Chondrocyte (in vitro differentiated cells): ENCODE results near the gene ASB16. TPM values are rescaled to one million over a fixed set of nuclear protein-coding genes. Genes with fewer than 3 reads are reported as not detected.

ENCODE experiments used
- DNase-seq: peaks from one replicate; pipeline ENCODE4 v3.0.0; 2021; ENCODE audit warnings: mixed read lengths, low spot score
- H3K27ac Mint-ChIP-seq: one replicate; pipeline ENCODE4 v1.8.0; 2021; ENCODE audit warnings: mild to moderate bottlenecking, moderate library complexity, mixed read lengths; ENCODE audit not compliant: unreplicated experiment
- H3K27me3 Mint-ChIP-seq: 2 replicates; pipeline ENCODE4 v1.8.0; 2021; ENCODE audit warnings: low read depth, mixed read lengths
- H3K36me3 Mint-ChIP-seq: 2 replicates; pipeline ENCODE4 v1.8.0; 2021; ENCODE audit warnings: low read depth, mixed read lengths
- H3K4me1 Mint-ChIP-seq: 2 replicates; pipeline ENCODE4 v1.8.0; 2021; ENCODE audit warnings: low read depth, mild to moderate bottlenecking, mixed read lengths
- H3K4me3 Mint-ChIP-seq: one replicate; pipeline ENCODE4 v1.8.0; 2021; ENCODE audit warnings: mild to moderate bottlenecking, moderate library complexity, mixed read lengths; ENCODE audit not compliant: unreplicated experiment
- H3K9me3 Mint-ChIP-seq: 2 replicates; pipeline ENCODE4 v1.8.0; 2021; ENCODE audit warnings: low read depth, mixed read lengths
- CTCF ChIP-seq: fragments of 200-600 bp; sonication (generic); IDR thresholded peaks from 2 replicates; pipeline ENCODE4 v1.5.0; 2021; ENCODE audit warnings: antibody characterized with exemption, mild to moderate bottlenecking, moderate library complexity
- long read RNA-seq: library from polyadenylated mRNA; stranded (forward); transcript quantifications from one replicate; pipeline ENCODE4 v2.0.0, GENCODE V29; 2021
- total RNA-seq: library from RNA; stranded (reverse); gene quantifications from 3 replicates; pipeline ENCODE4 v1.2.1, GENCODE V29; 2021

Gene ASB16
- total RNA-seq, result not detected in 3 replicates
- long read RNA-seq, partial matches to known transcripts, result 0 of 1 reads
- long read RNA-seq, other reads (novel, unspliced or antisense), result 1 of 1 reads

GRCh38 chr17:44170499-44171201 is at the start of gene ASB16:
Gene ASB16, plus strand, starts transcription at chr17:44170704. Its CDS starts 86 bp downstream, at chr17:44170790.
- no peak for DNase-seq
- no peak within 1 kb of the TSS for H3K4me3 Mint-ChIP-seq
- peak within 1 kb of the TSS; percentile 12 for H3K27ac Mint-ChIP-seq
- H3K27me3 Mint-ChIP-seq, result no peaks in the 10 kb centered on the region
- peaks cover 16% of the 10 kb centered on the region for H3K4me1 Mint-ChIP-seq
- no peak for TF ChIP-seq CTCF
- H3K9me3 Mint-ChIP-seq, result no peaks in the 10 kb centered on the region
- H3K36me3 Mint-ChIP-seq, result peaks cover 1% of the 10 kb centered on the region

GRCh38 chr17:44120851-44121605 is 49.5 kb upstream of the ASB16 start:
- no peaks in the 10 kb centered on the region for H3K9me3 Mint-ChIP-seq
- H3K27ac Mint-ChIP-seq, result no peak overlapping the region
- no peak overlapping the region for H3K4me3 Mint-ChIP-seq
- TF ChIP-seq CTCF, result no peak
- H3K27me3 Mint-ChIP-seq, result no peaks in the 10 kb centered on the region
- peaks cover 3% of the 10 kb centered on the region for H3K36me3 Mint-ChIP-seq
- DNase-seq, result no peak
- peaks cover 23% of the 10 kb centered on the region for H3K4me1 Mint-ChIP-seq

GRCh38 chr17:44121997-44122815 is 48.3 kb upstream of the ASB16 start:
- H3K27me3 Mint-ChIP-seq, result no peaks in the 10 kb centered on the region
- H3K4me3 Mint-ChIP-seq, result peak overlapping the region; percentile 88
- no peak overlapping the region for H3K27ac Mint-ChIP-seq
- TF ChIP-seq CTCF, result no peak
- no peaks in the 10 kb centered on the region for H3K36me3 Mint-ChIP-seq
- no peak for DNase-seq
- no peaks in the 10 kb centered on the region for H3K9me3 Mint-ChIP-seq
- H3K4me1 Mint-ChIP-seq, result peaks cover 23% of the 10 kb centered on the region

GRCh38 chr17:44122816-44123355 is 47.6 kb upstream of the ASB16 start:
- Mint-ChIP-seq H3K4me3 (peak overlapping the region; percentile 88), H3K9me3 (no peaks in the 10 kb centered on the region), H3K27ac (no peak overlapping the region), H3K36me3 (no peaks in the 10 kb centered on the region), H3K27me3 (no peaks in the 10 kb centered on the region), H3K4me1 (peaks cover 23% of the 10 kb centered on the region)
- no peak for DNase-seq
- TF ChIP-seq CTCF, result no peak
